Endothelial cell of umbilical vein (primary cell): Measurements from ENCODE around the gene WASHC1. TPM values are rescaled to one million over a fixed set of nuclear protein-coding genes. Genes with fewer than 3 reads are reported as not detected.
"Not testable (repeated sequence)": the region's sequence is repeated elsewhere in the genome, so short reads cannot be mapped to it uniquely, and the experiment has no call there.

Experiments
- BruUV-seq: library from RNA; stranded (reverse); fragments of 400-500 nt; replicated peaks from 2 replicates; lab custom pipeline; 2021; lab: Mats Ljungman, UMichigan
- CTCF ChIA-PET: fragments of 300-600, 350-600 bp; sonication (Branson Sonifier 250); formaldehyde crosslinking; loops from one replicate; lab custom pipeline; 2021; ENCODE audit warnings: antibody characterized with exemption, inconsistent platforms; lab: Charles Lee
- POLR2A ChIA-PET: fragments of 300-600, 350-600 bp; sonication (Branson Sonifier 250); formaldehyde crosslinking; loops from one replicate; lab custom pipeline; 2021; ENCODE audit warnings: antibody characterized with exemption, inconsistent platforms; lab: Charles Lee
- DNase-seq: peaks from one replicate; pipeline ENCODE4 v3.0.0-alpha.2; 2011; ENCODE audit warnings: low read depth, low spot score
- FAIRE-seq: peaks from 2 replicates; lab custom pipeline; 2011; peaks lifted over from hg19 to GRCh38; lab: Jason Lieb, UNC
- H2AFZ ChIP-seq: 2 replicates; pipeline ENCODE4 v1.6.0; 2012; ENCODE audit warnings: low read depth, low read length, control low read depth, inconsistent platforms
- H3K27ac ChIP-seq: 2 replicates; pipeline ENCODE4 v1.5.1; 2011; ENCODE audit warnings: low read depth, mild to moderate bottlenecking, control low read depth, low read length, moderate library complexity; ENCODE audit not compliant: insufficient read depth
- H3K27me3 ChIP-seq, 2 experiments: 2 replicates each; pipeline versions ENCODE4 v1.6.0 to v1.6.1; 2011; ENCODE audit warnings: low read length in 2 of 2, mixed read lengths in 1 of 2; ENCODE audit not compliant: control insufficient read depth in 2 of 2, insufficient read depth in 2 of 2
- H3K36me3 ChIP-seq, 2 experiments: 2 replicates in 1 of 2; 3 replicates in 1 of 2; pipeline ENCODE4 v1.5.1; 2011; ENCODE audit warnings: low read length in 2 of 2, mild to moderate bottlenecking in 1 of 2, moderate library complexity in 1 of 2; ENCODE audit not compliant: control insufficient read depth in 2 of 2, insufficient read depth in 2 of 2; ENCODE audit errors: extremely low read depth in 1 of 2
- H3K4me1 ChIP-seq: 3 replicates; pipeline ENCODE4 v1.5.1; 2011; ENCODE audit warnings: mild to moderate bottlenecking, low read length; ENCODE audit not compliant: control insufficient read depth, insufficient read depth; ENCODE audit errors: extremely low read depth
- H3K4me2 ChIP-seq: 2 replicates; pipeline ENCODE4 v1.6.1; 2011; ENCODE audit warnings: low read length, control low read depth, mixed read lengths; ENCODE audit not compliant: insufficient read depth
- H3K4me3 ChIP-seq, 3 experiments: fragments of 200-600 bp in 1 of 3; sonication (generic), shearing (Covaris generic) in 1 of 3; replicated peaks in 1 of 3; 2 replicates each; pipeline ENCODE4 v1.5.1; 2011 to 2016; ENCODE audit warnings: control low read depth in 3 of 3, low read length in 3 of 3, mild to moderate bottlenecking in 2 of 3, inconsistent platforms in 1 of 3, low read depth in 1 of 3, moderate library complexity in 1 of 3; ENCODE audit not compliant: insufficient read depth in 1 of 3
- H3K79me2 ChIP-seq: 2 replicates; pipeline ENCODE4 v1.6.0; 2012; ENCODE audit warnings: low read length, inconsistent platforms; ENCODE audit not compliant: control insufficient read depth, insufficient read depth
- H3K9ac ChIP-seq: replicated peaks from 2 replicates; pipeline ENCODE3; 2011; ENCODE audit warnings: low read length, control low read depth; ENCODE audit not compliant: insufficient read depth; ENCODE audit errors: extremely low read depth
- H3K9me1 ChIP-seq: replicated peaks from 3 replicates; pipeline ENCODE4 v1.6.0; 2011; ENCODE audit warnings: mild to moderate bottlenecking, low read length; ENCODE audit not compliant: control insufficient read depth, insufficient read depth; ENCODE audit errors: extremely low read depth
- H3K9me3 ChIP-seq: replicated peaks from 2 replicates; pipeline ENCODE4 v1.5.1; 2012; ENCODE audit warnings: low read length, inconsistent platforms; ENCODE audit not compliant: control insufficient read depth, insufficient read depth
- H4K20me1 ChIP-seq: replicated peaks from 2 replicates; pipeline ENCODE3; 2011; ENCODE audit warnings: mild to moderate bottlenecking, low read length; ENCODE audit not compliant: control insufficient read depth, insufficient read depth; ENCODE audit errors: extremely low read depth
- dilution Hi-C: fragments of 300-500 bp; cut with MboI; formaldehyde crosslinking; loops from one replicate; pipeline ENCODE4 v1.15.0; 2019; ENCODE audit warnings: low sequenced_read_pairs; ENCODE audit not compliant: extremely low pct_ligation_motif_present
- intact Hi-C: fragments of 100-400 bp; cut with micrococcal nuclease; formaldehyde crosslinking; loops from one replicate; pipeline ENCODE4 v1.10.0; 2022
- polyA plus RNA-seq, 4 experiments: library from polyadenylated mRNA; depleted of rRNA in 3 of 4; stranded (reverse) in 3 of 4; unstranded in 1 of 4; fragments of >200 nt; gene quantifications; 2 replicates each; pipeline versions ENCODE4 v1.2.1 to v1.2.3, GENCODE V29; 2011 to 2012; ENCODE audit warnings: missing spikeins in 1 of 4
- total RNA-seq: library from RNA; stranded (reverse); gene quantifications from 2 replicates; pipeline ENCODE4 v1.2.3, GENCODE V29; 2021

The WASHC1 gene
- total and polyA plus RNA-seq, 2 donors (not counting 3 experiments of a cell fraction or from before 2014, with no cell fraction given): 11.5 to 12.3 TPM

- H3K79me2 ChIP-seq, intact Hi-C loops, H3K9me3 ChIP-seq, H3K27me3 ChIP-seq, CTCF ChIA-PET, dilution Hi-C loops, H3K4me2 ChIP-seq, BruUV-seq, FAIRE-seq, H3K4me1 ChIP-seq, H3K36me3 ChIP-seq, DNase-seq, H3K4me3 ChIP-seq, POLR2A ChIA-PET, H3K9me1 ChIP-seq, H2AFZ ChIP-seq, H4K20me1 ChIP-seq, H3K27ac ChIP-seq, H3K9ac ChIP-seq: not testable (repeated sequence)
Observed at GRCh38 chr9:44416-44815, 15.2 kb upstream of the WASHC1 start.

GRCh38 chr9:43636-44035 is 14.4 kb upstream of the WASHC1 start:
- CTCF ChIA-PET, dilution Hi-C loops, H3K36me3 ChIP-seq, H3K9ac ChIP-seq, intact Hi-C loops, H2AFZ ChIP-seq, H3K79me2 ChIP-seq, FAIRE-seq, BruUV-seq, H3K4me2 ChIP-seq, H3K9me3 ChIP-seq, H3K4me1 ChIP-seq, POLR2A ChIA-PET, H3K27ac ChIP-seq, H3K9me1 ChIP-seq, DNase-seq, H3K4me3 ChIP-seq, H3K27me3 ChIP-seq, H4K20me1 ChIP-seq: not testable (repeated sequence)

GRCh38 chr9:43116-43515 is 13.9 kb upstream of the WASHC1 start:
- CTCF ChIA-PET, H3K36me3 ChIP-seq, H3K4me3 ChIP-seq, BruUV-seq, H3K4me2 ChIP-seq, H3K79me2 ChIP-seq, H3K9ac ChIP-seq, H3K9me3 ChIP-seq, POLR2A ChIA-PET, DNase-seq, H3K4me1 ChIP-seq, H3K27me3 ChIP-seq, H4K20me1 ChIP-seq, H3K27ac ChIP-seq, H2AFZ ChIP-seq, H3K9me1 ChIP-seq, dilution Hi-C loops, intact Hi-C loops, FAIRE-seq: not testable (repeated sequence)

GRCh38 chr9:41819-42218 is 12.6 kb upstream of the WASHC1 start:
- H4K20me1 ChIP-seq, H3K36me3 ChIP-seq, H3K4me2 ChIP-seq, FAIRE-seq, H3K4me1 ChIP-seq, H3K9ac ChIP-seq, H2AFZ ChIP-seq, BruUV-seq, intact Hi-C loops, H3K27ac ChIP-seq, H3K4me3 ChIP-seq, DNase-seq, CTCF ChIA-PET, H3K9me3 ChIP-seq, H3K9me1 ChIP-seq, dilution Hi-C loops, POLR2A ChIA-PET, H3K27me3 ChIP-seq, H3K79me2 ChIP-seq: not testable (repeated sequence)
